ENCODE results near the gene PRELP.
"Not testable (repeated sequence)": the region's sequence is repeated elsewhere in the genome, so short reads cannot be mapped to it uniquely, and the experiment has no call there.

Gene PRELP

GRCh38 chr1:203516906-203517305 lies 41.3 kb downstream of the PRELP start:
- H3K36me3 ChIP-seq (ENCODE audit: control insufficient read depth in 2 of 2, insufficient read depth in 1 of 2, low read length in 2 of 2) = no peaks in the 10 kb centered on the region
- H3K4me1 ChIP-seq (ENCODE audit: control insufficient read depth, insufficient read depth, low read length) = peaks cover 7% of the 10 kb centered on the region
- POLR2A ChIA-PET = no interaction called here
- no peak overlapping the region for H3K27ac ChIP-seq (ENCODE audit: extremely low read depth, low read depth, low read length)
- H3K9me3 ChIP-seq (ENCODE audit: control insufficient read depth, insufficient read depth, low read depth, low read length) = no peaks in the 10 kb centered on the region
- CTCF ChIA-PET = interaction anchor here (1.3 to 5.0 kb wide), 3 partner anchors 9 to 185 kb away, joined by 3 to 21 read pairs (median 4); no protein-coding TSS in a partner anchor
- TF ChIP-seq ZNF785 (tag by site-specific recombination; IDR thresholded peaks at IDR 0.05) (no peak), ZNF24 (tag by site-specific recombination; IDR thresholded peaks at IDR 0.05) (no peak), EGR2 (tag by site-specific recombination; IDR thresholded peaks at IDR 0.05; ENCODE audit: low read depth) (peak; percentile 95), PRDM2 (tag by site-specific recombination; IDR thresholded peaks at IDR 0.05; ENCODE audit: borderline replicate concordance) (no peak), ZFHX2 (tag by site-specific recombination; conservative IDR thresholded peaks at IDR 0.05) (peak; percentile 85)
- no peak overlapping the region for H3K4me3 ChIP-seq (ENCODE audit: low read depth, low read length)

GRCh38 chr1:203517426-203518110 lies 42.0 kb downstream of the PRELP start:
- Histone ChIP-seq H3K4me1 (ENCODE audit: control insufficient read depth, insufficient read depth, low read length) (peaks cover 7% of the 10 kb centered on the region), H3K36me3 (ENCODE audit: control insufficient read depth in 2 of 2, insufficient read depth in 1 of 2, low read length in 2 of 2) (no peaks in the 10 kb centered on the region), H3K4me3 (ENCODE audit: low read depth, low read length) (no peak overlapping the region), H3K27ac (ENCODE audit: extremely low read depth, low read depth, low read length) (no peak overlapping the region), H3K9me3 (ENCODE audit: control insufficient read depth, insufficient read depth, low read depth, low read length) (no peaks in the 10 kb centered on the region)
- TF ChIP-seq ZNF324 (tag by site-specific recombination; IDR thresholded peaks at IDR 0.05) (no peak), PRDM10 (tag by site-specific recombination; IDR thresholded peaks at IDR 0.05) (0 out of 2 replicates have a peak, but pooled peaks have one; percentile 11)
- POLR2A ChIA-PET = no interaction called here
- CTCF ChIA-PET = interaction anchor here (1.3 to 5.0 kb wide), 3 partner anchors 10 to 184 kb away, joined by 3 to 21 read pairs (median 4); no protein-coding TSS in a partner anchor

GRCh38 chr1:203518139-203518538 lies 42.5 kb downstream of the PRELP start:
- CTCF ChIA-PET = interaction anchor here (1.4 to 5.0 kb wide), 2 partner anchors 10 to 14 kb away, joined by 4 to 21 read pairs; no protein-coding TSS in a partner anchor
- peak; percentile 71 for TF ChIP-seq ZNF121 (tag by site-specific recombination; IDR thresholded peaks at IDR 0.05)
- H3K27ac ChIP-seq (ENCODE audit: extremely low read depth, low read depth, low read length); H3K4me3 ChIP-seq (ENCODE audit: low read depth, low read length); POLR2A ChIA-PET; H3K9me3 ChIP-seq (ENCODE audit: control insufficient read depth, insufficient read depth, low read depth, low read length); H3K36me3 ChIP-seq (ENCODE audit: control insufficient read depth in 2 of 2, insufficient read depth in 1 of 2, low read length in 2 of 2); H3K4me1 ChIP-seq (ENCODE audit: control insufficient read depth, insufficient read depth, low read length): not testable (repeated sequence)
